T-cell (primary cell): ENCODE results near the gene WNT16. TPM values are rescaled to one million over a fixed set of nuclear protein-coding genes. Genes with fewer than 3 reads are reported as not detected.
"Not testable (repeated sequence)": the region's sequence is repeated elsewhere in the genome, so short reads cannot be mapped to it uniquely, and the experiment has no call there.

ENCODE experiments used
- ATAC-seq, 4 experiments: fragments of 200-7000 bp in 3 of 4; fragments of 150-1000 bp in 1 of 4; cut with Tn5 transposase; replicated peaks in 1 of 4; 1 replicate in 3 of 4; 2 replicates in 1 of 4; pipeline ENCODE4 v1.10.0; 2021; ENCODE audit warnings: moderate library complexity in 3 of 4, mild to moderate bottlenecking in 2 of 4, moderate number of reproducible peaks in 1 of 4
- CTCF ChIA-PET, 2 donors: fragments of 300-600 bp; sonication (Branson Sonifier 250); formaldehyde crosslinking; loops; one replicate each; lab custom pipeline; 2022; ENCODE audit warnings: antibody characterized with exemption in 2 of 2; lab: Charles Lee
- POLR2A ChIA-PET, 2 donors: fragments of 300-600 bp; sonication (Branson Sonifier 250); formaldehyde crosslinking; loops; one replicate each; lab custom pipeline; 2022; ENCODE audit warnings: antibody characterized with exemption in 2 of 2; lab: Charles Lee
- DNase-seq, 35 experiments: peaks; one replicate each; pipeline versions ENCODE4 v3.0.0 to v3.0.0-alpha.2; 2013 to 2023
- H3K27ac ChIP-seq: one replicate; pipeline ENCODE4 v1.5.1; 2013; ENCODE audit warnings: low read length
- H3K27me3 ChIP-seq, 2 experiments: replicated peaks in 1 of 2; 1 replicate in 1 of 2; 2 replicates in 1 of 2; pipeline versions ENCODE4 v1.6.1 to v1.7.0; 2013; ENCODE audit warnings: low read length in 1 of 2, mixed read lengths in 1 of 2; ENCODE audit not compliant: control insufficient read depth in 2 of 2, insufficient read depth in 2 of 2; ENCODE audit errors: extremely low read depth in 1 of 2
- H3K36me3 ChIP-seq, 2 donors: 1 replicate in 1 of 2; 2 replicates in 1 of 2; pipeline versions ENCODE4 v1.6.1 to v1.7.0; 2013; ENCODE audit warnings: low read length in 1 of 2; ENCODE audit not compliant: control insufficient read depth in 2 of 2, insufficient read depth in 1 of 2; ENCODE audit errors: extremely low read depth in 1 of 2
- H3K4me1 ChIP-seq, 2 experiments: 1 replicate in 1 of 2; 2 replicates in 1 of 2; pipeline versions ENCODE4 v1.6.1 to v1.7.0; 2013; ENCODE audit warnings: low read length in 2 of 2, mixed read lengths in 1 of 2; ENCODE audit not compliant: insufficient read depth in 2 of 2, control insufficient read depth in 1 of 2; ENCODE audit errors: extremely low read depth in 1 of 2
- H3K4me3 ChIP-seq, 2 donors: 1 replicate in 1 of 2; 2 replicates in 1 of 2; pipeline versions ENCODE4 v1.5.1 to v1.7.0; 2013; ENCODE audit warnings: mild to moderate bottlenecking in 2 of 2, low read length in 1 of 2, moderate library complexity in 1 of 2; ENCODE audit not compliant: control insufficient read depth in 1 of 2; ENCODE audit errors: extremely low read depth in 1 of 2
- H3K9me3 ChIP-seq: 2 replicates; pipeline ENCODE4 v1.7.0; 2013
- H3K27ac Mint-ChIP-seq, 2 donors: one replicate each; pipeline ENCODE4 v1.8.0; 2020 to 2021; ENCODE audit warnings: mild to moderate bottlenecking in 2 of 2, mixed read lengths in 2 of 2
- H3K27me3 Mint-ChIP-seq, 2 donors: one replicate each; pipeline ENCODE4 v1.8.0; 2021 to 2022; ENCODE audit warnings: mixed read lengths in 2 of 2
- H3K36me3 Mint-ChIP-seq: one replicate; pipeline ENCODE4 v1.8.0; 2021; ENCODE audit warnings: mixed read lengths
- H3K4me1 Mint-ChIP-seq, 3 donors: one replicate each; pipeline ENCODE4 v1.8.0; 2020 to 2022; ENCODE audit warnings: mixed read lengths in 3 of 3, mild to moderate bottlenecking in 1 of 3
- H3K4me3 Mint-ChIP-seq, 3 donors: one replicate each; pipeline ENCODE4 v1.8.0; 2020 to 2022; ENCODE audit warnings: mild to moderate bottlenecking in 3 of 3, mixed read lengths in 3 of 3, moderate library complexity in 3 of 3
- H3K9me3 Mint-ChIP-seq, 3 donors: one replicate each; pipeline ENCODE4 v1.8.0; 2020 to 2022; ENCODE audit warnings: mixed read lengths in 3 of 3
- WGBS: methylation state at CpG from one replicate; pipeline ENCODE4 v1.1.5; 2013; ENCODE audit warnings: missing lambda C conversion rate; ENCODE audit not compliant: insufficient coverage; 5-methylcytosine and 5-hydroxymethylcytosine counted together
- total RNA-seq, 35 experiments: library from RNA in 6 of 35; stranded (reverse) in 6 of 35; fragments of 120-200 nt in 1 of 35; gene quantifications; one replicate each; pipeline versions ENCODE4 v1.2.1 to v1.2.4 and lab custom pipeline; 2013 to 2026

WNT16 gene
- total RNA-seq, 5 donors from 2014 or later (not counting 1 experiment from before 2014, with no cell fraction given), result 0.13 to 0.35 (median 0.19) TPM; not detected in 2

GRCh38 chr7:121305109-121305508 lies 23.7 kb upstream of the WNT16 start:
- ChIA-PET POLR2A (no interaction called here), CTCF (no interaction called here)
- Mint-ChIP-seq H3K27ac (no peak overlapping the region), H3K4me1 (no peaks in the 10 kb centered on the region), H3K9me3 (no peaks in the 10 kb centered on the region), H3K4me3 (no peak overlapping the region), H3K36me3 (no peaks in the 10 kb centered on the region), H3K27me3 (peaks cover 26 to 33% of the 10 kb centered on the region in 2 donors)
- no peaks in the 10 kb centered on the region for H3K9me3 ChIP-seq
- no peaks in the 10 kb centered on the region for H3K4me1 ChIP-seq
- H3K4me3 ChIP-seq, result no peak overlapping the region
- no CpG with 5 or more reads among the region's 3 CpGs for WGBS
- no peaks in the 10 kb centered on the region for H3K27me3 ChIP-seq
- H3K27ac ChIP-seq, result no peak overlapping the region
- no peak for ATAC-seq
- DNase-seq, result no peak
- H3K36me3 ChIP-seq, result no peaks in the 10 kb centered on the region

- H3K4me3 ChIP-seq, result no peak overlapping the region
- no peaks in the 10 kb centered on the region for H3K4me1 ChIP-seq
- H3K9me3 ChIP-seq, result no peaks in the 10 kb centered on the region
- WGBS, result no CpG with 5 or more reads among the region's 3 CpGs
- ATAC-seq (no peak), DNase-seq (no peak)
- H3K4me1 Mint-ChIP-seq, result no peaks in the 10 kb centered on the region
- H3K27me3 ChIP-seq, result no peaks in the 10 kb centered on the region
- POLR2A ChIA-PET, result no interaction called here
- H3K36me3 ChIP-seq, result no peaks in the 10 kb centered on the region
- no peak overlapping the region for H3K27ac ChIP-seq
- no peak overlapping the region for H3K27ac Mint-ChIP-seq
- CTCF ChIA-PET, result no interaction called here
- no peaks in the 10 kb centered on the region for H3K36me3 Mint-ChIP-seq
- H3K9me3 Mint-ChIP-seq, result no peaks in the 10 kb centered on the region
- H3K27me3 Mint-ChIP-seq, result peaks cover 24 to 33% of the 10 kb centered on the region in 2 donors
- H3K4me3 Mint-ChIP-seq, result no peak overlapping the region
Observed at GRCh38 chr7:121306565-121306964, 22.2 kb upstream of the WNT16 start.

DNA sequence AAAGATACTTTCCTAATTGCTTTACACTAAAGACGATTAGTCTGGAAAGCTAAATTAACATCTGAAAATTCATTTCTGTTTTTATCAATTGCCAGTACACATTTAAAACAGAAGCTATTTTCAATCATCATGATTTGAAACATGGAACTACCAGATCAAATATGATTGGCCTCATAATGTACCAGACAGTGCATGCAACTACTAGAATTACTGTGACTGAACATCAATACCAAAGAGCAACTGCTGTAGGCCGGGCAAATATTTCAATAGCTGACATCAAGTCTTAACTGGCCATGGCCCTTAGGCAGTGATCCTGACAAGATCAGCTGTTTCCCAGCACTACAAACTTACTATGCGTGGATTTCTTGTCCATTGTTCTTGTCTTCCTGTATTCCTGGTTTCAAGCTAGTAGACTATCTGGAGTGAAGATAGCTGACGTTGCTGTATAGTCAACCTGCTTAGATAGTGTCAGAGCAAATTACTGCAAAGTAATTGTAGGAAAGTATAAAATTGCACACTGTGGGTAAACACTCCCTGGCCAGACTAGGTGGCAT lies 21.7 kb upstream of the WNT16 start:
- no peaks in the 10 kb centered on the region for H3K4me1 Mint-ChIP-seq
- Histone ChIP-seq H3K4me3 (no peak overlapping the region), H3K27me3 (no peaks in the 10 kb centered on the region), H3K27ac (no peak overlapping the region), H3K36me3 (no peaks in the 10 kb centered on the region), H3K9me3 (no peaks in the 10 kb centered on the region), H3K4me1 (no peaks in the 10 kb centered on the region)
- H3K4me3 Mint-ChIP-seq, result no peak overlapping the region
- no peaks in the 10 kb centered on the region for H3K36me3 Mint-ChIP-seq
- no peaks in the 10 kb centered on the region for H3K9me3 Mint-ChIP-seq
- ChIA-PET CTCF (no interaction called here), POLR2A (no interaction called here)
- no peak for ATAC-seq
- no peak for DNase-seq
- peaks cover 22 to 33% of the 10 kb centered on the region in 2 donors for H3K27me3 Mint-ChIP-seq
- H3K27ac Mint-ChIP-seq, result no peak overlapping the region
- WGBS, result 42% methylated on average over 3 of the region's 4 CpGs

DNA sequence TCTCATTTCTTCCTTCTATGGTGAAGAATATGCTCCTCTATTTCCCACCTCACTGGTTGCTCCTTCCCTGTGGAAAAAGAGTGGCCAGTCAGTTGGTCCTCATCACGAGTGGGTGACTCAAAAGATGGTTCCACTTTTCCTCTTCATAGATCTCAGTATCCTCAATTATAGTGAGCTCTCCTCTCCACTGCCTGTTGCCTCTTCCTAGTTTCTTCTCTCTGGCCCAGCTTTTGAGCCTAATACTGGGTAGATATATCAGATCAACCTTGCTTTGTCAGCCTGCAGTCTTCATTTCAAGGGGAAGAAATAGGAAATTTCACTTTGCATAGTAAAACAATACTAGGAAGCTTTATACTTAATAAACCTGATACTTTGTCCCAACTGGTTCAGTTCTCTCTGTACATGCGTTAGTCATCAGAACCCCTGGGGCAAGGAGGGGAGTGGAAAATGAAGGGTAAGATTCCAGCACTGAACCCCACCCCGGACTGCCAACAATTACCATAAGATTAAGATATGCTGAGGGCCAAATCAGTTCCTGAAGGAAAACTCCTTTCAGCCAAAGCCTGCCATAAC lies 15.5 kb upstream of the WNT16 start:
- H3K9me3 ChIP-seq, result no peaks in the 10 kb centered on the region
- ATAC-seq, result no peak

GRCh38 chr7:121313793-121314676 lies 14.8 kb upstream of the WNT16 start:
- CTCF ChIA-PET, result interaction anchor here in 1 of 2 donors (0.6 kb wide), 1 partner anchor 350 kb away, joined by 3 read pairs; no protein-coding TSS in a partner anchor
- H3K27ac ChIP-seq, result no peak overlapping the region
- Mint-ChIP-seq H3K36me3 (no peaks in the 10 kb centered on the region), H3K9me3 (no peaks in the 10 kb centered on the region), H3K4me1 (peaks cover 0 to 3% (median 0%) of the 10 kb centered on the region in 3 donors), H3K27me3 (peaks cover 13 to 18% of the 10 kb centered on the region in 2 donors), H3K4me3 (no peak overlapping the region), H3K27ac (no peak overlapping the region)
- POLR2A ChIA-PET, result no interaction called here
- no peaks in the 10 kb centered on the region for H3K9me3 ChIP-seq
- 61% methylated on average over 4 of the region's 9 CpGs for WGBS
- DNase-seq, result no peak
- no peaks in the 10 kb centered on the region for H3K27me3 ChIP-seq
- H3K4me3 ChIP-seq, result no peak overlapping the region
- H3K36me3 ChIP-seq, result no peaks in the 10 kb centered on the region
- ATAC-seq, result no peak
- no peaks in the 10 kb centered on the region for H3K4me1 ChIP-seq

More for the DNA sequence above, 15.5 kb upstream of the WNT16 start:
- H3K36me3 ChIP-seq, result no peaks in the 10 kb centered on the region
- peaks cover 0 to 3% (median 0%) of the 10 kb centered on the region in 3 donors for H3K4me1 Mint-ChIP-seq
- no peaks in the 10 kb centered on the region for H3K9me3 Mint-ChIP-seq
- H3K4me1 ChIP-seq, result no peaks in the 10 kb centered on the region
- H3K27me3 Mint-ChIP-seq, result peaks cover 18% of the 10 kb centered on the region in 2 donors
- WGBS, result no CpG with 5 or more reads among the region's 3 CpGs
- no peaks in the 10 kb centered on the region for H3K27me3 ChIP-seq
- no peak for DNase-seq
- CTCF ChIA-PET, result interaction anchor here in 1 of 2 donors (0.6 kb wide), 1 partner anchor 351 kb away, joined by 3 read pairs; no protein-coding TSS in a partner anchor
- H3K27ac ChIP-seq, result no peak overlapping the region
- no peak overlapping the region for H3K4me3 ChIP-seq
- H3K36me3 Mint-ChIP-seq, result no peaks in the 10 kb centered on the region
- POLR2A ChIA-PET, result no interaction called here
- H3K27ac Mint-ChIP-seq, result no peak overlapping the region
- no peak overlapping the region for H3K4me3 Mint-ChIP-seq

DNA sequence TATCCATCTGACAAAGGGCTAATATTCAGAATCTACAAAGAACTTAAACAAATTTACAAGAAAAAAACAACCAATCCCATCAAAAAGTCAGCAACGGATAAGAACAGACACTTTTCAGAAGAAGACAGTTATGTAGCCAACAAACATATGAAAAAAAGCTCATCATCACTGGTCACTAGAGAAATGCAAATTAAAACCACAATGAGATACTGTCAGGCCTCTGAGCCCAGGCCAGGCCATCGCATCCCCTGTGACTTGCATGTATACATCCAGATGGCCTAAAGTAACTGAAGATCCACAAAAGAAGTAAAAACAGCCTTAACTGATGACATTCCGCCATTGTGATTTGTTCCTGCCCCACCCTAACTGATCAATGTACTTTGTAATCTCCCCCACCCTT lies 13.6 kb upstream of the WNT16 start:
- not testable (repeated sequence) for H3K27ac ChIP-seq

More for the DNA sequence above, 13.6 kb upstream of the WNT16 start:
- H3K4me3 Mint-ChIP-seq, H3K9me3 ChIP-seq, H3K27ac Mint-ChIP-seq, H3K4me1 Mint-ChIP-seq, H3K4me1 ChIP-seq, H3K4me3 ChIP-seq, DNase-seq, H3K36me3 Mint-ChIP-seq, ATAC-seq, H3K27me3 ChIP-seq, H3K9me3 Mint-ChIP-seq, H3K36me3 ChIP-seq, POLR2A ChIA-PET: not testable (repeated sequence)
- CTCF ChIA-PET, result interaction anchor here in 1 of 2 donors (0.6 kb wide), 1 partner anchor 273 kb away, joined by 3 read pairs; no protein-coding TSS in a partner anchor
- peaks cover 8 to 14% of the 10 kb centered on the region in 2 donors for H3K27me3 Mint-ChIP-seq
- 90% methylated on average over 1 of the region's 3 CpGs for whole genome bisulfite sequencing
